Endodermal cell (in vitro differentiated cells): ENCODE results near the gene GPR183. TPM values are rescaled to one million over a fixed set of nuclear protein-coding genes. Genes with fewer than 3 reads are reported as not detected.
A peak's percentile ranks its signal among the peaks of the same experiment; 100 is the strongest.

Experiments used
- DNase-seq: peaks from one replicate; pipeline ENCODE4 v3.0.0-alpha.2; 2017
- H3K27ac ChIP-seq: 2 replicates; pipeline ENCODE4 v1.5.1; 2013; ENCODE audit warnings: mild to moderate bottlenecking, low read depth, low read length, moderate library complexity
- H3K27me3 ChIP-seq: 2 replicates; pipeline ENCODE4 v1.6.1; 2013; ENCODE audit warnings: mild to moderate bottlenecking, low read length, moderate library complexity; ENCODE audit not compliant: insufficient read depth, control insufficient read depth, poor library complexity, severe bottlenecking
- H3K36me3 ChIP-seq: 2 replicates; pipeline ENCODE4 v1.7.0; 2013; ENCODE audit warnings: mild to moderate bottlenecking, low read length, moderate library complexity; ENCODE audit not compliant: control insufficient read depth, insufficient read depth
- H3K4me1 ChIP-seq: one replicate; pipeline ENCODE4 v1.7.0; 2013; ENCODE audit warnings: low read length; ENCODE audit not compliant: control insufficient read depth, insufficient read depth
- H3K4me3 ChIP-seq: 2 replicates; pipeline ENCODE4 v1.5.1; 2013; ENCODE audit warnings: mild to moderate bottlenecking, low read length, moderate library complexity
- H3K9ac ChIP-seq: 2 replicates; pipeline ENCODE4 v1.6.1; 2013; ENCODE audit warnings: mild to moderate bottlenecking, low read length, moderate library complexity; ENCODE audit not compliant: poor library complexity, severe bottlenecking; ENCODE audit errors: extremely low read depth
- H3K9me3 ChIP-seq: 2 replicates; pipeline ENCODE4 v1.6.1; 2013; ENCODE audit warnings: mild to moderate bottlenecking, low read length, moderate library complexity; ENCODE audit not compliant: control insufficient read depth
- H3K27ac Mint-ChIP-seq: 2 replicates; pipeline ENCODE4 v1.8.0; 2020; ENCODE audit warnings: mixed read lengths
- H3K27me3 Mint-ChIP-seq: 2 replicates; pipeline ENCODE4 v1.8.0; 2021; ENCODE audit warnings: mild to moderate bottlenecking, mixed read lengths; ENCODE audit not compliant: insufficient read depth
- H3K36me3 Mint-ChIP-seq: 2 replicates; pipeline ENCODE4 v1.8.0; 2020; ENCODE audit warnings: low read depth, mixed read lengths
- H3K4me1 Mint-ChIP-seq: 2 replicates; pipeline ENCODE4 v1.8.0; 2020; ENCODE audit warnings: mixed read lengths
- H3K4me3 Mint-ChIP-seq: 2 replicates; pipeline ENCODE4 v1.8.0; 2020; ENCODE audit warnings: mild to moderate bottlenecking, moderate library complexity, mixed read lengths
- H3K9me3 Mint-ChIP-seq: 2 replicates; pipeline ENCODE4 v1.8.0; 2020; ENCODE audit warnings: mild to moderate bottlenecking, mixed read lengths
- WGBS, 2 experiments: methylation state at CpG; one replicate each; pipeline versions ENCODE4 v1.1.5 to v1.1.7; 2013; ENCODE audit warnings: missing lambda C conversion rate in 2 of 2, mixed read lengths in 1 of 2; ENCODE audit not compliant: insufficient coverage in 1 of 2, insufficient read length in 1 of 2; 5-methylcytosine and 5-hydroxymethylcytosine counted together
- total RNA-seq, 2 donors: library from RNA; stranded (reverse); fragmentation: NEBNext Ultra II Directional in 1 of 2; extraction: Animal tissue kit (Norgen Biotek cat#: 25700) in 1 of 2; gene quantifications; 2 replicates in 1 of 2; 3 replicates in 1 of 2; pipeline ENCODE4 v1.2.1, GENCODE V29; 2021
- TF ChIP-seq, protein P1 (sequence below): fragments of 200-600 bp; sonication (generic); conservative IDR thresholded peaks from 2 replicates; pipeline ENCODE4 v1.5.0; 2021; ENCODE audit warnings: antibody characterized with exemption, mild to moderate bottlenecking

Gene GPR183
- total RNA-seq, 2 donors from 2014 or later = 0.62 TPM; not detected in 1

DNA sequence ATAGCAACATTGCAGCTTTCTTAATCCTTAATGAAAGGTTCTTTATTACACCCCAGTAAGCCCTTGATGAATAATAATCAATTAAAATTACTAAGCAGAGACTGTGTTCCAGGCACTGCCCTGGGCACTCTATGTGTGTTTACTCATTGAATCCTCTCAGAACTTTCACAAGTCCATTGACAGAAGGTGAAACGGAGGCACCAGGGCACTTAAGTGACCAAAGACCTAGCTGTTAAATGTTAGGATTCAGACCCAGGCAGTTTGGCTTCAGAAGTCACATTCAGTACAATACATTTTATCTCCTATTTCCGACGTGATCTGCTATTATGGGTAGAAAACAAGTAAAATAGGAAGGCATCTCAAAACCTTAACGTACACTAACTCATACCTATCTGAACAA is 2.7 kb downstream of the GPR183 start:
- Mint-ChIP-seq H3K27ac (no peak overlapping the region), H3K4me1 (peaks cover 46% of the 10 kb centered on the region), H3K27me3 (no peaks in the 10 kb centered on the region), H3K9me3 (no peaks in the 10 kb centered on the region), H3K36me3 (peaks cover 14% of the 10 kb centered on the region), H3K4me3 (no peak overlapping the region)
- DNase-seq = no peak
- Histone ChIP-seq H3K4me3 (peak overlapping the region; percentile 32), H3K27ac (no peak overlapping the region), H3K4me1 (peaks cover 13% of the 10 kb centered on the region), H3K9me3 (no peaks in the 10 kb centered on the region), H3K9ac (no peak overlapping the region), H3K36me3 (no peaks in the 10 kb centered on the region), H3K27me3 (no peaks in the 10 kb centered on the region)
- TF ChIP-seq, protein P1, sequence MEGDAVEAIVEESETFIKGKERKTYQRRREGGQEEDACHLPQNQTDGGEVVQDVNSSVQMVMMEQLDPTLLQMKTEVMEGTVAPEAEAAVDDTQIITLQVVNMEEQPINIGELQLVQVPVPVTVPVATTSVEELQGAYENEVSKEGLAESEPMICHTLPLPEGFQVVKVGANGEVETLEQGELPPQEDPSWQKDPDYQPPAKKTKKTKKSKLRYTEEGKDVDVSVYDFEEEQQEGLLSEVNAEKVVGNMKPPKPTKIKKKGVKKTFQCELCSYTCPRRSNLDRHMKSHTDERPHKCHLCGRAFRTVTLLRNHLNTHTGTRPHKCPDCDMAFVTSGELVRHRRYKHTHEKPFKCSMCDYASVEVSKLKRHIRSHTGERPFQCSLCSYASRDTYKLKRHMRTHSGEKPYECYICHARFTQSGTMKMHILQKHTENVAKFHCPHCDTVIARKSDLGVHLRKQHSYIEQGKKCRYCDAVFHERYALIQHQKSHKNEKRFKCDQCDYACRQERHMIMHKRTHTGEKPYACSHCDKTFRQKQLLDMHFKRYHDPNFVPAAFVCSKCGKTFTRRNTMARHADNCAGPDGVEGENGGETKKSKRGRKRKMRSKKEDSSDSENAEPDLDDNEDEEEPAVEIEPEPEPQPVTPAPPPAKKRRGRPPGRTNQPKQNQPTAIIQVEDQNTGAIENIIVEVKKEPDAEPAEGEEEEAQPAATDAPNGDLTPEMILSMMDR = no peak
- WGBS, 2 experiments = 98% methylated on average over 4 of the region's 4 CpGs; no CpG with 5 or more reads in 1 of the 2 experiments

DNA sequence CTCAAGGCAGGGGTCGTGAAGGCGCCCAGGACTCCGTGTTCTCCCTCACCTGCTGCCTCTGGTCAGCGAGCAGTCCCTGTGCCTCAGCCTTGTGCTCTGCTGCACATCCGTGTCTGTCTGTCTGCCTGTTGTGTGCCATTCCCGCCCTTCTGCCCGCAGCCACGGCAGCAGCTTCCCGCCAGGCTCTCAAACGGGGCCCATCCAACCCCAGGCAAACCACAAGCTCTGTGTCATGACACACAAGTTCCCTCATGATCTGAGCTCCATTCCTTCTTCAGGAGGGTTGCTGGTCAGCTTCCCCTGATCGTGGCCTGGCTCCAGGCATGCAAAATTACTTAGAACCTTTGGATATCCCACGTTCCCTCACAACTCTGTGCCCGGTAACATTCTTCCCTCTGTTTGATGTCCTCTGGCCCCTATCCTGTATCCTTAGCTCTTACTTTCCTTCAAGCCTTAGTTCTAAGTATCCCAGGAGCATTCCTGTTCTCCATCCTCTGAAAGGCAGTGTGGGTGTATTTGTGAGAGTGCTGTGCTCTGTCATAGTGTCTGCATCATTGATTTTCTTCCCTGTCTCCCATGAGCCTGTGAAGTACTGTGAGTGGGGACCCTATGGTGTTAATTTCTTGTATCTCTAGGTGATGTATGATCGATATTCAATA is 3.2 kb downstream of the GPR183 start:
- Mint-ChIP-seq H3K4me3 (no peak overlapping the region), H3K27ac (peak overlapping the region; percentile 28), H3K27me3 (no peaks in the 10 kb centered on the region), H3K9me3 (no peaks in the 10 kb centered on the region), H3K36me3 (peaks cover 11% of the 10 kb centered on the region), H3K4me1 (peaks cover 46% of the 10 kb centered on the region)
- Histone ChIP-seq H3K36me3 (no peaks in the 10 kb centered on the region), H3K9ac (no peak overlapping the region), H3K4me3 (no peak overlapping the region), H3K9me3 (no peaks in the 10 kb centered on the region), H3K27me3 (no peaks in the 10 kb centered on the region), H3K27ac (no peak overlapping the region), H3K4me1 (peaks cover 13% of the 10 kb centered on the region)
- no peak for DNase-seq
- WGBS, 2 experiments = 91 to 96% methylated on average over 6 to 14 of the region's 14 CpGs
- TF ChIP-seq, protein P1 = no peak

DNA sequence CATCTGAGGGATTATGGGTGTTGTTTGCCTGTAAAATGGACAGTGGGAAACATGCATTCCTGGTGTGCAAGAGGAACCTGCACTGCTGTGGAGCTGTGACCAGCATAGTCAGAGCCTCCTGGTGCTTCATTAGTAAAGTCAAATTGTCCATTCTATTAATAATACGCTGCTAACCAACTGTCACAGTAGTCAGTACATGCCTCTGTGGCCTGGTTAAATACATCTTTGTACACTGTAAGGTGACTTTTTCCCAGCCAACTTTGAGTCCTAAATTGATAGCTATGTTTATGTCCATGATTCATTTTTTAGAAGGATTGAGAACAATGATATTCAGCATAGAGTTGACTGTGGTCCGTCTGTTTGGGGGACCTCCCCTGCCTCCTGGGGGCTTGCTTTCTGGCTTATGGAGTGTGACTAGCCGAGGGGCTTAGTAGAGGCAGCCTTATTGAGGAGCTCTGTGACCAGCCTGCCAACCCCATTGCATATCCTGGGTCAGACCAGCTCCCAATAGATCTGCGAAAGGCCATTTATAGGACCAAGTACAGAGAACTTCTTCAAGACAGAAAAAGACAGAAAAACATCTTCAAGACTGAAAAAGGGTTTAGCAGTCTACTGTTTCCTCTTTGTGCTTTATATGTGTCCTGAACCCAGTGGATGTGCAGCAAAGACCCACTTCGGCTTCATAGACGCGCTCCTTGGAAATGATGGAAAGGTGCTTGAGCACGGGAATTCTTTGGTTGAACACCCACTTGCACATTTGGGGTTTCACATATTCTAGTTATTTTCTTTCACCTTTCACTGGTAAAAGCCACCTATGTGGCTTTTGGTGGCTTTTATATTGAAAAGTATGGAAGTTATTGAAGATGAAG is 4.3 kb downstream of the GPR183 start:
- H3K27me3 ChIP-seq = no peaks in the 10 kb centered on the region
- H3K36me3 ChIP-seq = no peaks in the 10 kb centered on the region
- no peak overlapping the region for H3K27ac ChIP-seq
- H3K4me1 Mint-ChIP-seq = peaks cover 40% of the 10 kb centered on the region
- WGBS, 2 experiments = 97 to 98% methylated on average over 5 to 8 of the region's 8 CpGs
- no peaks in the 10 kb centered on the region for H3K9me3 ChIP-seq
- H3K4me3 Mint-ChIP-seq = no peak overlapping the region
- no peaks in the 10 kb centered on the region for H3K9me3 Mint-ChIP-seq
- no peaks in the 10 kb centered on the region for H3K27me3 Mint-ChIP-seq
- TF ChIP-seq, protein P1 = no peak
- H3K9ac ChIP-seq = no peak overlapping the region
- DNase-seq = no peak
- H3K27ac Mint-ChIP-seq = no peak overlapping the region
- H3K4me1 ChIP-seq = peaks cover 9% of the 10 kb centered on the region
- H3K36me3 Mint-ChIP-seq = peaks cover 2% of the 10 kb centered on the region
- H3K4me3 ChIP-seq = no peak overlapping the region
